Activated naive CD8-positive, alpha-beta T cell (primary cell): Measurements from ENCODE around the gene MTX2.

ENCODE experiments used
- H3K27ac Mint-ChIP-seq: one replicate; pipeline ENCODE4 v1.8.0; 2021; ENCODE audit warnings: mixed read lengths
- H3K27me3 Mint-ChIP-seq: one replicate; pipeline ENCODE4 v1.8.0; 2021; ENCODE audit warnings: mixed read lengths
- H3K36me3 Mint-ChIP-seq: one replicate; pipeline ENCODE4 v1.8.0; 2021; ENCODE audit warnings: mixed read lengths
- H3K4me1 Mint-ChIP-seq: one replicate; pipeline ENCODE4 v1.8.0; 2021; ENCODE audit warnings: low read depth, mixed read lengths
- H3K4me3 Mint-ChIP-seq: one replicate; pipeline ENCODE4 v1.8.0; 2021; ENCODE audit warnings: mild to moderate bottlenecking, mixed read lengths
- H3K9me3 Mint-ChIP-seq: one replicate; pipeline ENCODE4 v1.8.0; 2021; ENCODE audit warnings: low read depth, mixed read lengths

MTX2 gene

GRCh38 chr2:176269319-176270099 lies at the start of gene MTX2:
Gene MTX2, plus strand, starts transcription at chr2:176269442. Its CDS starts 188 bp downstream, at chr2:176269630.
- H3K36me3 Mint-ChIP-seq: peaks cover 3% of the 10 kb centered on the region
- H3K27me3 Mint-ChIP-seq: peaks cover 3% of the 10 kb centered on the region
- H3K9me3 Mint-ChIP-seq: no peaks in the 10 kb centered on the region
- peak within 1 kb of the TSS; percentile 97 for H3K4me3 Mint-ChIP-seq
- H3K4me1 Mint-ChIP-seq: peaks cover 33% of the 10 kb centered on the region
- peak within 1 kb of the TSS; percentile 94 for H3K27ac Mint-ChIP-seq

GRCh38 chr2:176227874-176228273 lies 41.4 kb upstream of the MTX2 start:
- Mint-ChIP-seq H3K4me1 (no peaks in the 10 kb centered on the region), H3K36me3 (no peaks in the 10 kb centered on the region), H3K27me3 (peaks cover 26% of the 10 kb centered on the region), H3K9me3 (no peaks in the 10 kb centered on the region), H3K27ac (no peak overlapping the region), H3K4me3 (no peak overlapping the region)

- Mint-ChIP-seq H3K27me3 (peaks cover 22% of the 10 kb centered on the region), H3K4me1 (no peaks in the 10 kb centered on the region), H3K4me3 (no peak overlapping the region), H3K27ac (no peak overlapping the region), H3K9me3 (no peaks in the 10 kb centered on the region), H3K36me3 (no peaks in the 10 kb centered on the region)
Measured at GRCh38 chr2:176234156-176234555, 35.1 kb upstream of the MTX2 start.

- Mint-ChIP-seq H3K4me3 (no peak overlapping the region), H3K27me3 (peaks cover 21% of the 10 kb centered on the region), H3K27ac (no peak overlapping the region), H3K9me3 (no peaks in the 10 kb centered on the region), H3K36me3 (no peaks in the 10 kb centered on the region), H3K4me1 (no peaks in the 10 kb centered on the region)
Measured at GRCh38 chr2:176234940-176235339, 34.3 kb upstream of the MTX2 start.

- peaks cover 19% of the 10 kb centered on the region for H3K27me3 Mint-ChIP-seq
Measured at GRCh38 chr2:176237456-176237855, 31.8 kb upstream of the MTX2 start.

GRCh38 chr2:176239031-176239430 lies 30.2 kb upstream of the MTX2 start:
- Mint-ChIP-seq H3K4me3 (no peak overlapping the region), H3K27me3 (peaks cover 24% of the 10 kb centered on the region), H3K4me1 (no peaks in the 10 kb centered on the region), H3K36me3 (no peaks in the 10 kb centered on the region), H3K9me3 (no peaks in the 10 kb centered on the region), H3K27ac (no peak overlapping the region)

More at GRCh38 chr2:176237456-176237855, 31.8 kb upstream of the MTX2 start:
- Mint-ChIP-seq H3K4me3 (no peak overlapping the region), H3K4me1 (no peaks in the 10 kb centered on the region), H3K27ac (no peak overlapping the region), H3K9me3 (no peaks in the 10 kb centered on the region), H3K36me3 (no peaks in the 10 kb centered on the region)

GRCh38 chr2:176240301-176240700 lies 28.9 kb upstream of the MTX2 start:
- Mint-ChIP-seq H3K9me3 (no peaks in the 10 kb centered on the region), H3K36me3 (no peaks in the 10 kb centered on the region), H3K27me3 (peaks cover 24% of the 10 kb centered on the region), H3K4me1 (no peaks in the 10 kb centered on the region), H3K4me3 (no peak overlapping the region), H3K27ac (no peak overlapping the region)

GRCh38 chr2:176242276-176242675 lies 27.0 kb upstream of the MTX2 start:
- no peaks in the 10 kb centered on the region for H3K4me1 Mint-ChIP-seq

GRCh38 chr2:176246331-176246730 lies 22.9 kb upstream of the MTX2 start:
- H3K4me1 Mint-ChIP-seq: no peaks in the 10 kb centered on the region
- H3K27ac Mint-ChIP-seq: no peak overlapping the region
- H3K27me3 Mint-ChIP-seq: peaks cover 24% of the 10 kb centered on the region
- H3K36me3 Mint-ChIP-seq: peaks cover 5% of the 10 kb centered on the region
- peaks cover 5% of the 10 kb centered on the region for H3K9me3 Mint-ChIP-seq
- H3K4me3 Mint-ChIP-seq: no peak overlapping the region

More at GRCh38 chr2:176242276-176242675, 27.0 kb upstream of the MTX2 start:
- no peaks in the 10 kb centered on the region for H3K36me3 Mint-ChIP-seq
- no peak overlapping the region for H3K27ac Mint-ChIP-seq
- no peak overlapping the region for H3K4me3 Mint-ChIP-seq
- H3K27me3 Mint-ChIP-seq: peaks cover 24% of the 10 kb centered on the region
- H3K9me3 Mint-ChIP-seq: no peaks in the 10 kb centered on the region

- Mint-ChIP-seq H3K27ac (no peak overlapping the region), H3K4me1 (no peaks in the 10 kb centered on the region), H3K36me3 (peaks cover 5% of the 10 kb centered on the region), H3K4me3 (no peak overlapping the region), H3K9me3 (peaks cover 5% of the 10 kb centered on the region), H3K27me3 (peaks cover 28% of the 10 kb centered on the region)
Measured at GRCh38 chr2:176247859-176248258, 21.4 kb upstream of the MTX2 start.

GRCh38 chr2:176251928-176252327 lies 17.3 kb upstream of the MTX2 start:
- Mint-ChIP-seq H3K4me3 (no peak overlapping the region), H3K27ac (no peak overlapping the region), H3K9me3 (peaks cover 9% of the 10 kb centered on the region), H3K4me1 (no peaks in the 10 kb centered on the region), H3K36me3 (peaks cover 10% of the 10 kb centered on the region), H3K27me3 (peaks cover 32% of the 10 kb centered on the region)

GRCh38 chr2:176260689-176261088 lies 8.6 kb upstream of the MTX2 start:
- Mint-ChIP-seq H3K4me3 (no peak overlapping the region), H3K27ac (no peak overlapping the region), H3K9me3 (no peaks in the 10 kb centered on the region), H3K36me3 (no peaks in the 10 kb centered on the region), H3K4me1 (no peaks in the 10 kb centered on the region), H3K27me3 (peaks cover 17% of the 10 kb centered on the region)

- no peaks in the 10 kb centered on the region for H3K9me3 Mint-ChIP-seq
- H3K36me3 Mint-ChIP-seq: no peaks in the 10 kb centered on the region
- H3K27me3 Mint-ChIP-seq: peaks cover 17% of the 10 kb centered on the region
- H3K4me3 Mint-ChIP-seq: no peak overlapping the region
- H3K4me1 Mint-ChIP-seq: no peaks in the 10 kb centered on the region
- no peak overlapping the region for H3K27ac Mint-ChIP-seq
Measured at GRCh38 chr2:176261136-176261535, 8.1 kb upstream of the MTX2 start.

GRCh38 chr2:176268976-176269318 lies 295 bp upstream of the MTX2 start:
- Mint-ChIP-seq H3K27ac (peak overlapping the region; percentile 16), H3K4me1 (peaks cover 33% of the 10 kb centered on the region), H3K4me3 (peak overlapping the region; percentile 97), H3K36me3 (peaks cover 3% of the 10 kb centered on the region), H3K27me3 (peaks cover 3% of the 10 kb centered on the region), H3K9me3 (no peaks in the 10 kb centered on the region)

GRCh38 chr2:176270100-176270750 lies 983 bp downstream of the MTX2 start:
- peaks cover 38% of the 10 kb centered on the region for H3K4me1 Mint-ChIP-seq
- peaks cover 3% of the 10 kb centered on the region for H3K36me3 Mint-ChIP-seq
- H3K9me3 Mint-ChIP-seq: no peaks in the 10 kb centered on the region
- peaks cover 2% of the 10 kb centered on the region for H3K27me3 Mint-ChIP-seq
- peak overlapping the region; percentile 94 for H3K27ac Mint-ChIP-seq
- H3K4me3 Mint-ChIP-seq: peak overlapping the region; percentile 97
